GM18861 (cell line): ENCODE measurements around the gene NRXN3.

Source experiments
- ATAC-seq: cut with Tn5 transposase; IDR thresholded peaks from one replicate; pipeline ENCODE4 v1.9.1; 2021; ENCODE audit not compliant: unreplicated experiment

Gene NRXN3

DNA sequence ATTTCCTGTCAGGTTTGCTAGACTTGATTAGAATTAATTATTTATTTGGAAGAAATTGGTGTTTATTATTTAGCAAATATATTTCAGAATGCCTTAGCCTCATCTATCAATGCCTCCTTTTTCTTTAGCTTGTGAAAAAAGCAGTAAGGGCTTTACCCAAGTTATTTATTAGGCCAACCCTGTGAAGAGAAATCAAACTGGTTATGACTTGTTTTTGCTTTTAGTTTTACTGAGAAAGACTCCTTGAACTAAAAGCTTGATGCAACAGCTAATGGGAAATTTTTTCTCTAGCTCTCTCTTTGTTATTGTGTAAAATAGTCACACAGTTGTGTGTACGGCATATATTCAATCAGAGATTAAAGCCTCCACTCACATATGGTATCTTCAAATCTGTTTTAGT lies 1734.3 kb downstream of the NRXN3 start:
- no peak for ATAC-seq

DNA sequence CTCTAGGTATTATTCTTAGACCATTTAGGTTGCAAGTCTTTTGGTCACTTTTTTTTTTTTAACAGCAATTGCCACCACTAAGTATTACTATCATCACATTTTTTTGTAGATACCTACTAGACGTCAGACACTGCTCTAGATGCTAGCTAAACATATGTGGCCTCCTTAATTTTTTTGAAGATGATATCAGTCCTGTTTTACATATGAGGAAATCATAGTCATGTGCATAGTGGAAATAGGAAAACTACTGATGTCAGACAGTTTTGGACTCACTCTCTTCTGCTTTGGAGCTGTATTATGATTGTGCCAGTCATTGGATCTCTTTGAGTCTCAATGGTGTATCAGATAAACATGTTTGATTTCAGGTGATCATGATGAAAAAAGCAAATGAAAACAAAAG lies 1736.8 kb downstream of the NRXN3 start:
- ATAC-seq = no peak

DNA sequence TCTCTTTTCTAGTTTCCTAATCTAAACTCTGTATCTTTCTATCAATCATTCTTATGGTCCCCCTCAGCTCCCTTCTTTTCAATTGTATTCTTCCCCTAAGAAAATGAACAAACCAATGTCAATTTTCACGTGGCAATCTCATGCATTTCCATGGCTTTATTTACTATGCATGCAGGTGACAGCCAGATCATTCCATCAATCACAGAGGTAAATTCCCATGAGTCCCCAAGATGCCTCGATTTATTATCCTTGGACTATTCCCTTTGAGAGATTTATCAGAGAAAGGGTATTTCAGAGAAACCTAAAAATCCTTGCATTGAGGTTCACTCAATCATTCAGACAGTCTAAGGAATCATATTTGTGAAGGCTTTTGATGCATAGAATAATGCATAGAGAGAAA lies 1739.9 kb downstream of the NRXN3 start:
- ATAC-seq = no peak

DNA sequence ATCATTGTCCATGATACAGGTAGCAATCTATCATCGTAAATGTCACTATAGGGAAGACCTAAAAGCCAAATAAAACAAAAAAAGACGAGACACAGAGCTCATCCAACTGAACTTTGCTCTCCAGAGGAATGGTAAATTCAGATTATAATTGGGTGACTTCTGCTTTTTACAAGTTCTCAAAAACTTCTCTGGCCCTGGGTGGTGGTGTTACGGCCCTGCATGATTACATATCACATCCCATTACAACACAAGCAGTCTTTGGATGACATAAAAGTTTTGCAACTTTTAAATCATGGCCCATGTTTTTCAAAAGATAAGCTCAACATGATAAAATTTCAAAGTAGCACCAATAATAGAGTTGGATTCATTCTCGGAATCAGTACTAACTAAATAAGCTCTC lies 1741.6 kb downstream of the NRXN3 start:
- ATAC-seq = no peak

DNA sequence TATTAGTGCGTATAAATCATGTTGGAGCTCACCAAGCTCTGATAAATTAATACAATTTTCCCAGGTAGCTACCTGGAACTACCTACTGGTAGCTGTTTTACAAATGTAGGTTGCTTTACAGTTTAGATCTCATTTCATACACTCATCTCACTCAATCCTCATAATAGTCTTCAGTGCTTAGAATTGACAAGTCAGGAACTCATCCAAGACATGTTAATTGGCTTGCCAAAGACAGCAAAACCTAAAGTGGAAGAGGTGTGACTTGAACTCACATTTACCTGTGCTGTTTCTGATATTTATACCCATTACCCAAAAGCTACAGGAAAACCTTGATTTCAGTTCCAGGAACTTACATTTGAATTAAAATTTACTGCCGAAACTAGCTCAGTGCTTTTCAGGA lies 1744.4 kb downstream of the NRXN3 start:
- ATAC-seq = no peak

DNA sequence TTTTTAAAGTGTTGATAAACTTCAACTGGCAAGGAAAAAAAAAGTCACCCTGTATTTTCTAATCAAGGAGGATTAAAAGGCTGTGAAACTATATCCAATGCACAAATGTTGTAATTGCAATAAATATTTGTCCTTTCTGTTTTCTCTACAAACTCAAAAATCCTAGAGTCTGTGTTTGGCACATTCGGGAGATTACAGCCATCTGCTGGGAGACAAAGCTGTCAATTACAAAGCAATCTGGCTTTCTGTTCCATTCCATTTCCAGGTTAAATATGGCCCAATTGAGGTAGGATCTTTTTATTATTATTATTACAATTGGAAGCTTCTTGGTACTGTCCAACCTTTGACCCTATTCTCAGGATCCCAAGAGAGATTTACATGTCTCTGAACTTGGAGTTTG lies 1745.2 kb downstream of the NRXN3 start:
- no peak for ATAC-seq

DNA sequence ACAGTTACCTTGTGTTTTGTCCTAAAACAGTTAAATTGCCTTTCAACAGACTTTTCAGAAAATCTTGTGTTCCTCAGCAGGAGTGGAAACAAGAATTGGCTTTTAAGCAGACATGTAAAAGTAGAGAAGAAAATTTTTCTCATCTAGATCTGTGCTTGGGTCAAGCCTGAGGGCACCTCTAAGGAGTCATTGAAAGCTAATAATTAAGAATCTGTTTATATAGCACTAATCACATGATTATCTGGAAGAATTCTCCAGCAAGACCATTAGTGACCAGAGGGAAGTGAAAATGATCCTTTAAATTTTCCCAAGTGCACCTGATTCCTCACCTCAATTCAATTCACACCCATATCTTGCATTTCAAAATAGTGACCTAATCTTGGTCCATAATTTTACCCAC lies 1746.1 kb downstream of the NRXN3 start:
- ATAC-seq = no peak

DNA sequence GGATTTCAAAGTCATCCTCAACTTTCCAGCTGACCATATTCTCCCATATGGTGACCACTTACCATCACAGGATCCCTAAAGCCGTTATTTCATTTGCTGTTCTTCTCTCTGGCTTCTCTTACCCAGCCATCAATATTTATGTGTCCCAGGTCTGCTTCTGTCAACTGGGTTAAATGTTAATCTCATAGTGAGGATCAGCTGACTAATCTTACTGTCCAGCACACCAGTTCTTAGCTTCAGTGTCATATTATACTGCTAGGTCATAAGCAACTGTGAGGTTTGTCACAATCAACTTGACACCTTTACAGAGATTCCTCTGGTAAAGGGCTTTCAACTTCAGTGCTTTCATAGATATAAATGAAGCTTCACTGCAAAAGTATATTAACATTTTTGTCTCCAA lies 1746.7 kb downstream of the NRXN3 start:
- no peak for ATAC-seq
